HCT116 (cell line): ENCODE results near the gene XRCC3. TPM values are rescaled to one million over a fixed set of nuclear protein-coding genes. Genes with fewer than 3 reads are reported as not detected.
A peak's percentile ranks its signal among the peaks of the same experiment; 100 is the strongest.

Source experiments
- ATAC-seq: fragments of 200-7000 bp; cut with Tn5 transposase; 2 replicates; pipeline ENCODE4 v1.9.1; 2020; ENCODE audit warnings: mild to moderate bottlenecking, moderate library complexity
- BruUV-seq: library from RNA; stranded (reverse); fragments of 400-500 nt; replicated peaks from 2 replicates; lab custom pipeline; 2021; lab: Mats Ljungman, UMichigan
- CTCF ChIA-PET: fragments of 300-600 bp; sonication (Branson Sonifier 250); formaldehyde crosslinking; loops from one replicate; lab custom pipeline; 2021; ENCODE audit warnings: antibody characterized with exemption; lab: Charles Lee
- POLR2A ChIA-PET: fragments of 300-600, 350-600 bp; sonication (Branson Sonifier 250); formaldehyde crosslinking; loops from one replicate; lab custom pipeline; 2021; ENCODE audit warnings: antibody characterized with exemption; lab: Charles Lee
- RAD21 ChIA-PET, 2 experiments: fragments of 300-600 bp; sonication (Branson Sonifier 250); formaldehyde crosslinking; loops; one replicate each; lab custom pipeline; 2023; ENCODE audit warnings: low total read pairs in 2 of 2; ENCODE audit not compliant: uncharacterized antibody in 2 of 2, unreplicated experiment in 2 of 2, low non-redundant PET in 1 of 2; lab: Charles Lee
- DNase-seq: peaks from one replicate; pipeline ENCODE4 v3.0.0-alpha.2; 2010; ENCODE audit warnings: low read depth, low spot score
- H2AFZ ChIP-seq: fragments of 200-600 bp; shearing (Covaris generic), sonication (generic); 2 replicates; pipeline ENCODE4 v1.6.1; 2017; ENCODE audit warnings: low read depth, mixed run types, mixed read lengths, antibody characterized with exemption, low read length; ENCODE audit not compliant: poor library complexity, severe bottlenecking
- H3K27ac ChIP-seq: 2 replicates; pipeline ENCODE4 v1.5.1; 2012; ENCODE audit warnings: low read depth, low read length
- H3K27me3 ChIP-seq: fragments of 200-600 bp; sonication (generic); 2 replicates; pipeline ENCODE4 v1.6.1; 2016; ENCODE audit warnings: mixed run types, low read length, mixed read lengths; ENCODE audit not compliant: insufficient read depth
- H3K36me3 ChIP-seq, 2 experiments: fragments of 200-500 bp in 1 of 2; fragments of 200-600 bp in 1 of 2; sonication (Bioruptor generic) in 1 of 2; sonication (generic) in 1 of 2; 2 replicates each; pipeline versions ENCODE4 v1.5.1 to v1.6.1; 2014 to 2016; ENCODE audit warnings: low read length in 2 of 2, inconsistent platforms in 1 of 2, mixed read lengths in 1 of 2, mixed run types in 1 of 2; ENCODE audit not compliant: insufficient read depth in 2 of 2, control insufficient read depth in 1 of 2
- H3K4me1 ChIP-seq, 2 experiments: fragments of 200-600 bp in 1 of 2; sonication (generic) in 1 of 2; 2 replicates each; pipeline versions ENCODE4 v1.5.1 to v1.6.1; 2012 to 2017; ENCODE audit warnings: low read length in 2 of 2, inconsistent platforms in 1 of 2, mild to moderate bottlenecking in 1 of 2, mixed read lengths in 1 of 2, mixed run types in 1 of 2, moderate library complexity in 1 of 2; ENCODE audit not compliant: insufficient read depth in 2 of 2, control insufficient read depth in 1 of 2
- H3K4me2 ChIP-seq: fragments of 200-600 bp; sonication (generic); 2 replicates; pipeline ENCODE4 v1.6.1; 2017; ENCODE audit warnings: mixed run types, low read length, mixed read lengths
- H3K4me3 ChIP-seq, 2 experiments: fragments of 200-600 bp in 1 of 2; sonication (generic) in 1 of 2; replicated peaks in 1 of 2; 2 replicates each; pipeline ENCODE4 v1.5.1; 2011 to 2016; ENCODE audit warnings: low read length in 2 of 2, control low read depth in 1 of 2, low read depth in 1 of 2, mild to moderate bottlenecking in 1 of 2, mixed read lengths in 1 of 2, mixed run types in 1 of 2
- H3K79me2 ChIP-seq: fragments of 200-600 bp; sonication (generic); 2 replicates; pipeline ENCODE4 v1.6.1; 2017; ENCODE audit warnings: mild to moderate bottlenecking, mixed run types, low read length, moderate library complexity, mixed read lengths; ENCODE audit not compliant: insufficient read depth
- H3K9ac ChIP-seq: fragments of 200-600 bp; sonication (generic); 2 replicates; pipeline ENCODE4 v1.6.1; 2016; ENCODE audit warnings: low read length, mixed read lengths
- H3K9me2 ChIP-seq: fragments of 200-600 bp; sonication (generic), shearing (Covaris generic); 2 replicates; pipeline ENCODE4 v1.6.1; 2017; ENCODE audit warnings: mixed run types, mild to moderate bottlenecking, moderate library complexity; ENCODE audit not compliant: insufficient read depth
- H3K9me3 ChIP-seq, 2 experiments: fragments of 200-500 bp in 1 of 2; fragments of 200-600 bp in 1 of 2; sonication (Bioruptor generic) in 1 of 2; sonication (generic) in 1 of 2; 2 replicates each; pipeline ENCODE4 v1.6.1; 2014 to 2017; ENCODE audit warnings: low read length in 2 of 2, mixed read lengths in 2 of 2, inconsistent platforms in 1 of 2, low read depth in 1 of 2, mild to moderate bottlenecking in 1 of 2, mixed run types in 1 of 2, moderate library complexity in 1 of 2; ENCODE audit not compliant: control insufficient read depth in 1 of 2, insufficient read depth in 1 of 2
- H4K20me1 ChIP-seq: fragments of 200-600 bp; sonication (generic), shearing (Covaris generic); 2 replicates; pipeline ENCODE4 v1.6.1; 2017; ENCODE audit warnings: mixed run types, mild to moderate bottlenecking, moderate library complexity; ENCODE audit not compliant: insufficient read depth
- CBX3 ChIP-seq: IDR thresholded peaks from 2 replicates; pipeline ENCODE4 v1.6.1; 2012; ENCODE audit warnings: low read depth
- CEBPB ChIP-seq: IDR thresholded peaks from 2 replicates; pipeline ENCODE4 v1.6.1; 2012; ENCODE audit warnings: low read depth
- EGR1 ChIP-seq: IDR thresholded peaks from 2 replicates; pipeline ENCODE4 v1.6.1; 2012; ENCODE audit warnings: low read depth
- ELF1 ChIP-seq: IDR thresholded peaks from 2 replicates; pipeline ENCODE4 v1.6.1; 2012; ENCODE audit warnings: low read depth, borderline replicate concordance
- EZH2 ChIP-seq: fragments of 200-600 bp; sonication (generic); IDR thresholded peaks from 2 replicates; pipeline ENCODE4 v1.6.1; 2017; ENCODE audit warnings: antibody characterized with exemption, mixed run types
- EZH2phosphoT487 ChIP-seq: fragments of 200-600 bp; IDR thresholded peaks from 2 replicates; pipeline ENCODE4 v1.6.1; 2018; ENCODE audit warnings: antibody characterized with exemption, borderline replicate concordance
- JUND ChIP-seq: IDR thresholded peaks from 2 replicates; pipeline ENCODE4 v1.6.1; 2012
- RAD21 ChIP-seq: IDR thresholded peaks from 2 replicates; pipeline ENCODE4 v1.6.1; 2012; ENCODE audit warnings: low read depth, mild to moderate bottlenecking
- SRF ChIP-seq: IDR thresholded peaks from 2 replicates; pipeline ENCODE4 v1.6.1; 2012; ENCODE audit warnings: low read depth
- TCF7L2 ChIP-seq: IDR thresholded peaks from 2 replicates; pipeline ENCODE4 v1.7.0; 2011; ENCODE audit warnings: borderline replicate concordance, inconsistent platforms; ENCODE audit not compliant: insufficient read depth, insufficient read length; ENCODE audit errors: extremely low read depth
- intact Hi-C: fragments of 100-400 bp; cut with micrococcal nuclease; formaldehyde crosslinking; loops from 2 replicates; pipeline ENCODE4 v1.10.0; 2022
- total RNA-seq: library from RNA; stranded (reverse); gene quantifications from one replicate; pipeline ENCODE4 v1.2.1, GENCODE V29; 2021; ENCODE audit not compliant: unreplicated experiment
- TF ChIP-seq, protein P1 (sequence below): IDR thresholded peaks from 2 replicates; pipeline ENCODE4 v1.6.1; 2012
- TF ChIP-seq, protein P2 (sequence below): IDR thresholded peaks from 2 replicates; pipeline ENCODE4 v1.6.1; 2012
- TF ChIP-seq, protein P3 (sequence below): IDR thresholded peaks from 2 replicates; pipeline ENCODE4 v1.6.1; 2012; ENCODE audit warnings: low read depth
- TF ChIP-seq, protein P4 (sequence below): IDR thresholded peaks from 2 replicates; pipeline ENCODE4 v1.6.1; 2011; ENCODE audit warnings: mild to moderate bottlenecking, low read length, moderate library complexity; ENCODE audit not compliant: insufficient replicate concordance; ENCODE audit errors: extremely low read depth

XRCC3 gene
- total RNA-seq, 1 experiment from 2014 or later = 48.7 TPM

DNA sequence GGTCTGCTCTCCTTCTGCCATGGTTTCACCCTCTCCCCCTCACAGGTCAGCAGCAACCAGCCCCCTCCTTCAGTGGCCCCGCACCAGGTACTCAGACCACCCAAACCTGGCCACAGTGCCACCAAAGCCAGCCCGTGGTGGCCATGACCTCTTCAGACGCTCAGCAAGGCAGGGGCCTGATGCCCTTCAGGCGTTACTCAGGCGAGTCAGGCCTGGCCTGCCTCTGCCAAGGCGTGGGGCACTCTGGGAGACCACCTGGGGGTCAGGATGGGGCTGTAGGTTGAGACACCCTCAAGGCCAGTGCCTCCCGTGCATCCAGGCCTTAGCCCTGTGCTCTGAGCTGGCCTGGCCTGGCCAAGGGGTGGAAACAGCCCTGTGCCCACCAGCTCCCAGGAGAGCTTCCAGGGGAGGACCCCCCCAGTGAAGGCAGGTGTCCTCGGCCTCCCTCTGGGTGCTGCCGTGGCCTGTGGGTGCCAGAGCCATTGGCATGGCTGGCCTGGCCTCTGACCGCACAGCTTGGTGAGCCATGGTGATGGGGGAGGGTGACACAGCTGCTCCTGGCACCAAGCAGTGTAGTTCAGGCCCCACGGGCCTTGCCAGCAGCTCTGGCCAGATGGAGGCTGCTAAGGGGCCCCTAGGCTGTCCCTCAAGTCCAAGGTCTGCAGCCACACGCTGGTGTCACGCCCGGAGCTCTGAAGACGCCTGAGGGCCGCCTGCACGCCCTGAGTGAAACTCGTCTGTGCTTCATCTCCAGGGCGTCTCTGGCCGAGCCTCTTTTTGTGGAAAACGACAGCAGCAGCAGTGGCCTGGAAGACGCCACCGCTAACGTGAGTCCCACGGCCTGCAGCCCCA, 15.1 kb downstream of the XRCC3 start:
- Histone ChIP-seq H3K9ac (no peak overlapping the region), H4K20me1 (no peaks in the 10 kb centered on the region), H3K4me3 (no peak overlapping the region), H2AFZ (no peak overlapping the region), H3K79me2 (peaks cover 7% of the 10 kb centered on the region; the same call in 1 of the 2 replicates), H3K4me1 (no peaks in the 10 kb centered on the region), H3K9me3 (no peaks in the 10 kb centered on the region), H3K36me3 (peaks cover 5 to 11% of the 10 kb centered on the region in 2 experiments; a peak in 3 of 4 replicates), H3K27me3 (no peaks in the 10 kb centered on the region), H3K9me2 (no peaks in the 10 kb centered on the region), H3K27ac (0 out of 2 replicates have a peak overlapping the region, but pooled peaks have one; percentile 10), H3K4me2 (no peak overlapping the region)
- ChIA-PET CTCF (no interaction called here), RAD21 (no interaction called here), POLR2A (no interaction called here)
- DNase-seq = no peak
- intact Hi-C loops = no loop called here
- TF ChIP-seq EZH2 (no peak), EZH2phosphoT487 (no peak), TCF7L2 (no peak)
- BruUV-seq = no TSS peak
- no peak for ATAC-seq

DNA sequence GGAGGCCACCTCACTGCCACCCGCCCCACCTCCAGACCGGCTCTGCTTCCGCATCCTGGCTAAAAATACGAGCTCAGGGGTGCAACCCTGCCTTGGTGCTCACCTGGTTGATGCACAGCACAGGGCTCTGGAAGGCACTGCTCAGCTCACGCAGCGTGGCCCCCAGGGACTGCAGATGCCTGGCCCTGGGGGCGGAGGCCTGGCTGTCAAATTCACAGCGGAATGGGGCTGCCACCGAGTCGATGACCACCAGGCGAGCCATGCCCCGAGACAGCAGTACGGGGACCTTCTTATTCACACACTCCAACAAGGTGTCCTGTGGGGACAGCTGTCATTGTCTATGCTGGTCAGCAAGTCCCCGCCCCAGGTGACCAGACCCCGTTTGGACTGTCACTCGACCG, 16.0 kb downstream of the XRCC3 start:
- Histone ChIP-seq H3K27me3 (no peaks in the 10 kb centered on the region), H2AFZ (no peak overlapping the region), H3K9me3 (no peaks in the 10 kb centered on the region), H3K9ac (no peak overlapping the region), H3K4me3 (no peak overlapping the region), H3K79me2 (peaks cover 7% of the 10 kb centered on the region; the same call in 1 of the 2 replicates), H3K4me2 (no peak overlapping the region), H3K27ac (no peak overlapping the region), H4K20me1 (no peaks in the 10 kb centered on the region), H3K4me1 (no peaks in the 10 kb centered on the region), H3K9me2 (no peaks in the 10 kb centered on the region), H3K36me3 (peaks cover 2 to 5% of the 10 kb centered on the region in 2 experiments; a peak in 3 of 4 replicates)
- DNase-seq (no peak), ATAC-seq (no peak; the same call in 1 of the 2 replicates)
- RAD21 ChIA-PET = no interaction called here
- no TSS peak for BruUV-seq
- POLR2A ChIA-PET = no interaction called here
- TF ChIP-seq ELF1 = no peak
- no peak for TF ChIP-seq CBX3
- no peak for TF ChIP-seq RAD21
- TF ChIP-seq EGR1 = no peak
- TF ChIP-seq, protein P1, sequence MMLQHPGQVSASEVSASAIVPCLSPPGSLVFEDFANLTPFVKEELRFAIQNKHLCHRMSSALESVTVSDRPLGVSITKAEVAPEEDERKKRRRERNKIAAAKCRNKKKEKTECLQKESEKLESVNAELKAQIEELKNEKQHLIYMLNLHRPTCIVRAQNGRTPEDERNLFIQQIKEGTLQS = no peak
- no peak for TF ChIP-seq SRF
- TF ChIP-seq, protein P2, sequence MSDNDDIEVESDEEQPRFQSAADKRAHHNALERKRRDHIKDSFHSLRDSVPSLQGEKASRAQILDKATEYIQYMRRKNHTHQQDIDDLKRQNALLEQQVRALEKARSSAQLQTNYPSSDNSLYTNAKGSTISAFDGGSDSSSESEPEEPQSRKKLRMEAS = no peak
- TF ChIP-seq JUND = no peak
- TF ChIP-seq, protein P3, sequence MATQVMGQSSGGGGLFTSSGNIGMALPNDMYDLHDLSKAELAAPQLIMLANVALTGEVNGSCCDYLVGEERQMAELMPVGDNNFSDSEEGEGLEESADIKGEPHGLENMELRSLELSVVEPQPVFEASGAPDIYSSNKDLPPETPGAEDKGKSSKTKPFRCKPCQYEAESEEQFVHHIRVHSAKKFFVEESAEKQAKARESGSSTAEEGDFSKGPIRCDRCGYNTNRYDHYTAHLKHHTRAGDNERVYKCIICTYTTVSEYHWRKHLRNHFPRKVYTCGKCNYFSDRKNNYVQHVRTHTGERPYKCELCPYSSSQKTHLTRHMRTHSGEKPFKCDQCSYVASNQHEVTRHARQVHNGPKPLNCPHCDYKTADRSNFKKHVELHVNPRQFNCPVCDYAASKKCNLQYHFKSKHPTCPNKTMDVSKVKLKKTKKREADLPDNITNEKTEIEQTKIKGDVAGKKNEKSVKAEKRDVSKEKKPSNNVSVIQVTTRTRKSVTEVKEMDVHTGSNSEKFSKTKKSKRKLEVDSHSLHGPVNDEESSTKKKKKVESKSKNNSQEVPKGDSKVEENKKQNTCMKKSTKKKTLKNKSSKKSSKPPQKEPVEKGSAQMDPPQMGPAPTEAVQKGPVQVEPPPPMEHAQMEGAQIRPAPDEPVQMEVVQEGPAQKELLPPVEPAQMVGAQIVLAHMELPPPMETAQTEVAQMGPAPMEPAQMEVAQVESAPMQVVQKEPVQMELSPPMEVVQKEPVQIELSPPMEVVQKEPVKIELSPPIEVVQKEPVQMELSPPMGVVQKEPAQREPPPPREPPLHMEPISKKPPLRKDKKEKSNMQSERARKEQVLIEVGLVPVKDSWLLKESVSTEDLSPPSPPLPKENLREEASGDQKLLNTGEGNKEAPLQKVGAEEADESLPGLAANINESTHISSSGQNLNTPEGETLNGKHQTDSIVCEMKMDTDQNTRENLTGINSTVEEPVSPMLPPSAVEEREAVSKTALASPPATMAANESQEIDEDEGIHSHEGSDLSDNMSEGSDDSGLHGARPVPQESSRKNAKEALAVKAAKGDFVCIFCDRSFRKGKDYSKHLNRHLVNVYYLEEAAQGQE = no peak
- TF ChIP-seq, protein P4, sequence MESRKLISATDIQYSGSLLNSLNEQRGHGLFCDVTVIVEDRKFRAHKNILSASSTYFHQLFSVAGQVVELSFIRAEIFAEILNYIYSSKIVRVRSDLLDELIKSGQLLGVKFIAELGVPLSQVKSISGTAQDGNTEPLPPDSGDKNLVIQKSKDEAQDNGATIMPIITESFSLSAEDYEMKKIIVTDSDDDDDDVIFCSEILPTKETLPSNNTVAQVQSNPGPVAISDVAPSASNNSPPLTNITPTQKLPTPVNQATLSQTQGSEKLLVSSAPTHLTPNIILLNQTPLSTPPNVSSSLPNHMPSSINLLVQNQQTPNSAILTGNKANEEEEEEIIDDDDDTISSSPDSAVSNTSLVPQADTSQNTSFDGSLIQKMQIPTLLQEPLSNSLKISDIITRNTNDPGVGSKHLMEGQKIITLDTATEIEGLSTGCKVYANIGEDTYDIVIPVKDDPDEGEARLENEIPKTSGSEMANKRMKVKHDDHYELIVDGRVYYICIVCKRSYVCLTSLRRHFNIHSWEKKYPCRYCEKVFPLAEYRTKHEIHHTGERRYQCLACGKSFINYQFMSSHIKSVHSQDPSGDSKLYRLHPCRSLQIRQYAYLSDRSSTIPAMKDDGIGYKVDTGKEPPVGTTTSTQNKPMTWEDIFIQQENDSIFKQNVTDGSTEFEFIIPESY = no peak
- TF ChIP-seq CEBPB = no peak
- intact Hi-C loops = no loop called here
- CTCF ChIA-PET = no interaction called here
